Colonic mucosa (tissue), 4 donors: Measurements from ENCODE around the gene DOCK11. TPM values are rescaled to one million over a fixed set of nuclear protein-coding genes. Genes with fewer than 3 reads are reported as not detected.

Experiments used
- DNase-seq: peaks from one replicate; pipeline ENCODE4 v3.0.0-alpha.2; 2020
- H3K27ac ChIP-seq: fragments of 200-600 bp; one replicate; pipeline ENCODE4 v1.8.0; 2021
- H3K27me3 ChIP-seq: fragments of 200-600 bp; one replicate; pipeline ENCODE4 v1.8.0; 2021
- H3K36me3 ChIP-seq: fragments of 200-600 bp; one replicate; pipeline ENCODE4 v1.8.0; 2021
- H3K4me1 ChIP-seq: fragments of 200-600 bp; one replicate; pipeline ENCODE4 v1.8.0; 2021; ENCODE audit warnings: mild to moderate bottlenecking
- H3K4me3 ChIP-seq: fragments of 200-600 bp; one replicate; pipeline ENCODE4 v1.8.0; 2021
- H3K9ac ChIP-seq, 2 donors: one replicate each; pipeline ENCODE4 v1.7.0; 2013; ENCODE audit warnings: control low read depth in 2 of 2, low read depth in 2 of 2, low read length in 2 of 2
- H3K9me3 ChIP-seq: fragments of 200-600 bp; one replicate; pipeline ENCODE4 v1.8.0; 2021
- intact Hi-C: fragments of 100-400 bp; cut with DNase I; formaldehyde crosslinking; loops from one replicate; pipeline ENCODE4 v1.14.1; 2022
- total RNA-seq, 2 donors: library from RNA; stranded (reverse); fragmentation: NEBNext Ultra II Directional in 1 of 2; extraction: Animal tissue kit (Norgen Biotek cat#: 25700) in 1 of 2; gene quantifications; one replicate each; pipeline ENCODE4 v1.2.1, GENCODE V29; 2021
- TF ChIP-seq, protein P1 (sequence below): fragments of 200-600 bp; IDR thresholded peaks from one replicate; pipeline ENCODE4 v1.8.0; 2022; ENCODE audit warnings: antibody characterized with exemption, mild to moderate bottlenecking
- donor health status: healthy.
- donor health status: DM: no; HTN: no; CAD: no.
- donor health status: DM: no; HTN: no; CAD: no.

Gene DOCK11
- total RNA-seq, 2 donors from 2014 or later: 3.3 to 8.7 TPM

GRCh38 chrX:118615141-118615540 is 119.5 kb downstream of the DOCK11 start:
- Histone ChIP-seq H3K27ac (no peak overlapping the region), H3K27me3 (no peaks in the 10 kb centered on the region)
- DNase-seq: no peak

DNA sequence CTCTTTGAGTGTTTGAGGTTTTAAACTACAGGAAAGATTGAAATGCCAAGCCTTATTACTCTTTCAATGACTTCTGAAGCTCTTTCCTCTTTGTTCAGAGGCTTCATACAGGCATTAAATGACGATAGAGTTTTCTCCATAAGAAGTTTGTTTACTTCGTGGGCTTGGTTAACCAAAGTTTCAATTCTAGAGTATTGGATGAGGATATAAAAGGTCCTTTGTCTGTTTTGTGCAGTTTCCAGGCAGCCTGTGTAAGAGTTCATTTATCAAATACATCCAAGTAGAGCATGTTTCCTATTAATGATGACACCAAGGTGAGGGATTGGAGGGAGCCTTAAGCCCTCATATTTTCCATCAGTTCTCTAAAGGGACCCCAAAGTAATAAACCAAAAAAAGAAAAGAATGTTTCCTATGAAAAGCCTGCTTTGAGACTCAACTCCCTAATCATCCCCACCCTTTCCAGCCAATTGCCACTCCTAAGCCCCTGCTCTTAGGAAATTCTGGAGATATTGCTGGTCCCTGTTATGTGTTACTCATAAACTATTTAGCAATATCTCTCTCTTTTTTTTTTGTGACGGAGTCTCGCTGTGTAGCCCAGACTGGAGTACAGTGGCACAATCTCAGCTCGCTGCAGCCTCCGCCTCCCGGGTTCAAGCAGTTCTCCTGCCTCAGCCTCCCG is 125.6 kb downstream of the DOCK11 start:
- TF ChIP-seq, protein P1, sequence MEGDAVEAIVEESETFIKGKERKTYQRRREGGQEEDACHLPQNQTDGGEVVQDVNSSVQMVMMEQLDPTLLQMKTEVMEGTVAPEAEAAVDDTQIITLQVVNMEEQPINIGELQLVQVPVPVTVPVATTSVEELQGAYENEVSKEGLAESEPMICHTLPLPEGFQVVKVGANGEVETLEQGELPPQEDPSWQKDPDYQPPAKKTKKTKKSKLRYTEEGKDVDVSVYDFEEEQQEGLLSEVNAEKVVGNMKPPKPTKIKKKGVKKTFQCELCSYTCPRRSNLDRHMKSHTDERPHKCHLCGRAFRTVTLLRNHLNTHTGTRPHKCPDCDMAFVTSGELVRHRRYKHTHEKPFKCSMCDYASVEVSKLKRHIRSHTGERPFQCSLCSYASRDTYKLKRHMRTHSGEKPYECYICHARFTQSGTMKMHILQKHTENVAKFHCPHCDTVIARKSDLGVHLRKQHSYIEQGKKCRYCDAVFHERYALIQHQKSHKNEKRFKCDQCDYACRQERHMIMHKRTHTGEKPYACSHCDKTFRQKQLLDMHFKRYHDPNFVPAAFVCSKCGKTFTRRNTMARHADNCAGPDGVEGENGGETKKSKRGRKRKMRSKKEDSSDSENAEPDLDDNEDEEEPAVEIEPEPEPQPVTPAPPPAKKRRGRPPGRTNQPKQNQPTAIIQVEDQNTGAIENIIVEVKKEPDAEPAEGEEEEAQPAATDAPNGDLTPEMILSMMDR: no peak
- H3K27ac ChIP-seq: no peak overlapping the region
- H3K9me3 ChIP-seq: no peaks in the 10 kb centered on the region
- no peaks in the 10 kb centered on the region for H3K36me3 ChIP-seq
- no peak for DNase-seq
- no peak overlapping the region for H3K4me3 ChIP-seq
- no peak overlapping the region for H3K9ac ChIP-seq
- no peaks in the 10 kb centered on the region for H3K4me1 ChIP-seq
- intact Hi-C loops: no loop called here
- no peaks in the 10 kb centered on the region for H3K27me3 ChIP-seq

More at GRCh38 chrX:118615141-118615540, 119.5 kb downstream of the DOCK11 start:
- no peaks in the 10 kb centered on the region for H3K36me3 ChIP-seq
- no peaks in the 10 kb centered on the region for H3K4me1 ChIP-seq
- H3K9ac ChIP-seq: no peak overlapping the region
- TF ChIP-seq, protein P1: no peak
- H3K9me3 ChIP-seq: no peaks in the 10 kb centered on the region
- intact Hi-C loops: no loop called here
- no peak overlapping the region for H3K4me3 ChIP-seq

GRCh38 chrX:118623062-118623461 is 127.4 kb downstream of the DOCK11 start:
- Histone ChIP-seq H3K27ac (no peak overlapping the region), H3K9ac (no peak overlapping the region), H3K36me3 (no peaks in the 10 kb centered on the region), H3K4me1 (no peaks in the 10 kb centered on the region), H3K9me3 (no peaks in the 10 kb centered on the region), H3K4me3 (no peak overlapping the region), H3K27me3 (no peaks in the 10 kb centered on the region)
- intact Hi-C loops: no loop called here
- TF ChIP-seq, protein P1: no peak
- no peak for DNase-seq

- TF ChIP-seq, protein P1: no peak
- H3K9ac ChIP-seq: no peak overlapping the region
- H3K27me3 ChIP-seq: no peaks in the 10 kb centered on the region
- H3K4me1 ChIP-seq: no peaks in the 10 kb centered on the region
- DNase-seq: no peak
- H3K36me3 ChIP-seq: no peaks in the 10 kb centered on the region
- H3K4me3 ChIP-seq: no peak overlapping the region
- intact Hi-C loops: no loop called here
- no peaks in the 10 kb centered on the region for H3K9me3 ChIP-seq
- no peak overlapping the region for H3K27ac ChIP-seq
Observed at GRCh38 chrX:118626346-118626745, 130.7 kb downstream of the DOCK11 start.

GRCh38 chrX:118627084-118627758 is 131.6 kb downstream of the DOCK11 start:
- no peak for DNase-seq
- H3K4me1 ChIP-seq: no peaks in the 10 kb centered on the region
- intact Hi-C loops: no loop called here
- H3K9ac ChIP-seq: no peak overlapping the region
- H3K36me3 ChIP-seq: no peaks in the 10 kb centered on the region
- H3K9me3 ChIP-seq: no peaks in the 10 kb centered on the region
- TF ChIP-seq, protein P1: peak; percentile 24
- no peak overlapping the region for H3K27ac ChIP-seq
- no peak overlapping the region for H3K4me3 ChIP-seq
- H3K27me3 ChIP-seq: no peaks in the 10 kb centered on the region
